GM12873 (cell line): ENCODE results near the gene CAMTA1.

Experiments
- TF ChIP-seq, protein P1 (sequence below): IDR thresholded peaks from 2 replicates; pipeline ENCODE4 v1.5.1; 2012; ENCODE audit warnings: low read depth, mild to moderate bottlenecking, moderate library complexity, low read length, control low read depth; ENCODE audit not compliant: insufficient read depth; ENCODE audit errors: missing control alignments

CAMTA1 gene

DNA sequence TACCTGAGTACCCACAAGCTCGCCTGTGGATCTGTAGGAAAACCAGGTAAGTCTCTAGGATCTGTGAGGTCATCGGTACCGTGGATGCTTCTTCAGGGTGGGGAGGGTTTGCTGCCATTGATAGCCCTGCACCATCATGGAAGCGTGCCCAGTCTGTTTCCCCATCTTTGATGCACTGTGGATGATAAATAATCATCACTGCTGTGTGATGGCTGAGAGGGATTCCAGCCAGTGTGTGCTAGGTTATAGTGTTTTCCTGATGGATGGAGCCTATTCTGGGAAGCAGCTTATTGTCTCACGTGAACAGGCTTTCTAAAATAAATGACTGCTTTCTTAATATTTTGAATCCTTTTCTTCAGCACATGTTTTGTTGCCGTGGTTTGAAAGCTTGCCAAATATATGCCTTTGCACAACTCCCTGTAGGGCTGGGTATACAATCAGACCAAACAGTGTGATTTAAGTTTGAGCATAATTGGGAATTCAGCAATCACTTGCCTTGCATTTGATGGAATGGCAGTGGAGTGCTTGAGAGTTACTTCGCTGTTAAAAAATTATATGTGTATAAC lies 113.8 kb downstream of the CAMTA1 start:
- TF ChIP-seq, protein P1, sequence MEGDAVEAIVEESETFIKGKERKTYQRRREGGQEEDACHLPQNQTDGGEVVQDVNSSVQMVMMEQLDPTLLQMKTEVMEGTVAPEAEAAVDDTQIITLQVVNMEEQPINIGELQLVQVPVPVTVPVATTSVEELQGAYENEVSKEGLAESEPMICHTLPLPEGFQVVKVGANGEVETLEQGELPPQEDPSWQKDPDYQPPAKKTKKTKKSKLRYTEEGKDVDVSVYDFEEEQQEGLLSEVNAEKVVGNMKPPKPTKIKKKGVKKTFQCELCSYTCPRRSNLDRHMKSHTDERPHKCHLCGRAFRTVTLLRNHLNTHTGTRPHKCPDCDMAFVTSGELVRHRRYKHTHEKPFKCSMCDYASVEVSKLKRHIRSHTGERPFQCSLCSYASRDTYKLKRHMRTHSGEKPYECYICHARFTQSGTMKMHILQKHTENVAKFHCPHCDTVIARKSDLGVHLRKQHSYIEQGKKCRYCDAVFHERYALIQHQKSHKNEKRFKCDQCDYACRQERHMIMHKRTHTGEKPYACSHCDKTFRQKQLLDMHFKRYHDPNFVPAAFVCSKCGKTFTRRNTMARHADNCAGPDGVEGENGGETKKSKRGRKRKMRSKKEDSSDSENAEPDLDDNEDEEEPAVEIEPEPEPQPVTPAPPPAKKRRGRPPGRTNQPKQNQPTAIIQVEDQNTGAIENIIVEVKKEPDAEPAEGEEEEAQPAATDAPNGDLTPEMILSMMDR, result no peak

DNA sequence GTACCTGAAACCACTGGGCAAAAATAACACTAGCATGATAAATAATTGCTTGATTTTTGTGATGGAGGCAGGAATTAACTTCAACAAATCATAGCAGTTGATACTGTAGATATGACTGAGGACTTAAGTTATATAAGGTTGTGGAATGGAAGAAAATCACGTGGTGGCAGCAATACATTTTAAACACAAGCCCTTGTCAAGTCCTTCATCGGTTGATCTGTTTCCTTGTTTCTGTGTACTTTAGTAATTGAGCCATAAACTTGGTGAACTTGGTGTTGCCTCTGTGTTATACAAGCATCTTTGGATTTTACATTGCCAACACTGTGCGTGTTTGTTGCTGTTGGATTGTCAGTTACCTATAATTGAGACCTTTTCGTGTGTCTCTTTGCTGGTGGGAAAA lies 114.4 kb downstream of the CAMTA1 start:
- TF ChIP-seq, protein P1, result no peak

DNA sequence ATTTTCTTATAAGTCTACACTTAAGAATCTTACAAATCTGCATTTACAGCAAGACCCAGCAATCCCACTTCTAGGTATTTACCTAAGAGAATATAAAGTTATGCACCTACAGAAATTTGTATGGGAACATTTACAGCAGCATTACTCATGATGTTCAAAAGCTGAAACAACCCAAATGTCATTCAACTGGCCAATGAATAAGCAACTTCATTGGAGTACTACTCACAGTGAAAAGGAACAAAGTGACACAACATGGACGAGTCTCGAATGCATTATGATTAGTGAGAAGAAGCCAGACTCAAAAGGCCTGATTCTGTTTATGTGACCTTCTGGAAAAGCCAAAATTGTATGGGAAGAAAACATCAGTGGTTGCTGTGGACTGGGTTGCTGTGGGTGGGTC lies 116.9 kb downstream of the CAMTA1 start:
- TF ChIP-seq, protein P1, result no peak

DNA sequence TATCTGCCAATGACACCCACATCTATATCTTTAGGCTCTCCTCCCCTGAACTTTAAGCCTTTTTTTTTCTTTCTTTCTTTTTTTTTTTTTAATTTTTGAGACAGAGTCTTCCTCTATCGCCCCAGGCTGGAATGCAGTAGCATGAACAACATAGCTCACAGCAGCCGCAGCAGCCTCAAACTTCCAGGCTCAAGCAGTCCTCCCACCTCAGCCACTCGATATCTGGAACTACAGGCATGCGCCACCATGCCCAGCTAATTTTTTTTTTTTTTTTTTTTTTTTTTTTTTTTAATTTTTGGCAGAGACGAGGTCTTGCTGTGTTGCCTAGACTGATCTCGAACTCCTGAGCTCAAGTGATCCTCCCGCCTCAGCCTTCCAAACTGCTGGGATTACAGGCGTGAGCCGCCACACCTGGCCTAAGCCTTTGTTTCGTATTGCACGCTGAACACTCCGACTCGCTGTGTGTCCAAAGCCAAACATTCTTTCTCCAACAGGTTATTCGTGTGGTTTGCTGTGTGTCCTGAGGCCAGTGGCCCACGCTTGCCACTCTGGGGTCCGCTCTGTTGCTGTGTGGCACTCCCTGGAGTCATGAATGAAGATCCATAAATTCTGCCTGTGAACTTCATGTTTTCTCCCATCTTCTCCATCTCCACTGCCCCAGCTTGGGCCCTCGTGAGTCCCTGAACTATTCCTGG lies 119.4 kb downstream of the CAMTA1 start:
- TF ChIP-seq, protein P1, result no peak

DNA sequence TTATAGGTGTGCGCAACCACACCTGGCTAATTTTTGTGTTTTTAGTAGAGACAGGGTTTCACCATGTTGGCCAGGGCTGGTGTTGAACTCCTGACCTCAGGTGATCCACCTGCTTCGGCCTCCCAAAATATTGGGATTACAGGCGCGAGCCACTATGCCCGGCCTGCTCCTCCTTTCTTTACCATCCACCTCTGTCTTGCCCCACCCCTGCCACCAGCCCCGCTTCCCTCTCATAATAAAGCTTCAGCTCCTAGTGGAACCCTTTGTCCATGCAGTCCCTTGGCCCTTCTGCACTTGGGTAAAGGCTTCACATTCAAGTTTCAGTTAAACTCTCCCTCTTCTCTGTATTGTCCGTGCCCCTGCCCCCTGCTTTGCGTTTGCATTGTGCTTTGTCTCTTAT lies 120.1 kb downstream of the CAMTA1 start:
- TF ChIP-seq, protein P1, result no peak

DNA sequence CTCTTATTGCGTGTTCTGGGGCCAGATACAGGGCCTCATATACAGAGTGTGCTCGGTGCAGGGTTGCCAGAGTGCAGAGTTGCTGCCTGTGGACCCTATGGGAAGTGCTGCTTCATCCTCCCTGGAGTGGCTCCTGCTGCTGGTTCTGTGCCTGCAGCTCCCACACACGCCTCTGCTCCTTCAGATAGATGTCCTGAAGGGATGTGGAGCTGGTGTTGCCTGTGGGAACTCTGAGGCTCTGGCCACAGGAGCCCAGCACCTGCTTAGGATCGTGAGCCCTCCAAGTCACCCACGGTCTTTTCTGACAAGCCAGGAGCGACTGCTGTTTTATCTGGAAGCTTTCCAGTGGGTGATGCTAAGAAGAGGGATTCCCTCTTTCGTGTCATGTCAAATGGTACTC lies 120.5 kb downstream of the CAMTA1 start:
- TF ChIP-seq, protein P1, result no peak

DNA sequence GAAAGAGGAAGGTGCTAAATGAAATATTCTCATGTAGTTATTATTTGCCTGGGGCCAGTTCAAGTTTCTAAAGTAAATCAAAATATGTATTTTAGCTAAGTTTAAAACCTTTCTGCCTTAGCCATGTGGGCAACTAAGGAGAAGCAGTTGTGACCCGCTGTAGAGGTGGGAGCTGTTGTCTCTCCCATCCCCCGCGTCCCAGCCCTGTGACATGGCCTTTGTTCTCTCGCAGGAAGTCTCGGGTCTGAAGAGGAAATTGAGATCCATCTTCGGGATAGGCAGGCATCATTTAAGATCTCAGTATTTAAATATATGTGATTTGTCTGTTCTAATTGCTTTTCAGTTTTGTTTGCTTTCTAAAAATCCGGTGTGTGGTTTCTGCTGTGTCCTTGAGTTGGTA lies 121.5 kb downstream of the CAMTA1 start:
- TF ChIP-seq, protein P1, result no peak
